ENCODE results near the gene CFAP20DC.
"Not testable (repeated sequence)": the region's sequence is repeated elsewhere in the genome, so short reads cannot be mapped to it uniquely, and the experiment has no call there.

The CFAP20DC gene

DNA sequence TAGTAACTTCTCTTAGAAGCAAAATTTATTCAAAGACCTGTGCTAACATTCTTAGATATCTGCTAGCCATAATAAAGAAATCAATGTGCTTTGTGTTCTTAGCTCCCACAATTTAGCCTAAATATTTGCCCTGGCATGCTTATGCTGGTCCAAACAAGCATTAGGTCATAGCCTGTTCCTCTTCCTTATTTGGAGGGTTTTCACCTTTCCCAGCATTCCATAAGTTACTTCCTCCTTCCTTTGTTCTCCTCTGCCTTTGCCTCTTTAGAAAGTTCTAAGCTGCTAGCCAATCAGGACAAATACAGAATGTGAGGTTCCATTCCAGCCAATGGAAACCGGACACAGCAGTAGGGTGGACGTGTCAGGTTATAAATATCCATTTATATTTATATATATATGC, 345.5 kb downstream of the CFAP20DC start:
- DNase-seq (ENCODE audit: low read depth in 2 of 3, low spot score in 2 of 3): not testable (repeated sequence)

DNA sequence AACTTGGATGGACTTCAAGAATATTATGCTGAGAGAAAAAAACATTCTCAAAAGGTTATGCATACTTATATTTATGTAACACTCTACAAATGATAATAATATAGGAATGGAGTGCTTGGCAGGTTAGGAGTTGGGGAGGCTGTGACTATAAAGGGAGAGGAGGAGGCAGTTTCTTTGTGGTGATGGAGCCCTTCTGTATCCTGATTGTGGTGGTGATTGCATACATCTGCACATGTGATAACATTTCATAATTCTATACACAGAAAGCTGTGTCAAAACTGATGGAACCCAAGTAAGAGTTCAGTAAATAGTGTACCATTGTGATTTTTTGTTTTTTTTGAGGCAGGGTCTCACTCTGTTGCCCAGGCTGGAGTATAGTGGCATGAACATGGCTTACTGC, 351.6 kb downstream of the CFAP20DC start:
- no peak for DNase-seq (ENCODE audit: low read depth in 2 of 3, low spot score in 2 of 3)

DNA sequence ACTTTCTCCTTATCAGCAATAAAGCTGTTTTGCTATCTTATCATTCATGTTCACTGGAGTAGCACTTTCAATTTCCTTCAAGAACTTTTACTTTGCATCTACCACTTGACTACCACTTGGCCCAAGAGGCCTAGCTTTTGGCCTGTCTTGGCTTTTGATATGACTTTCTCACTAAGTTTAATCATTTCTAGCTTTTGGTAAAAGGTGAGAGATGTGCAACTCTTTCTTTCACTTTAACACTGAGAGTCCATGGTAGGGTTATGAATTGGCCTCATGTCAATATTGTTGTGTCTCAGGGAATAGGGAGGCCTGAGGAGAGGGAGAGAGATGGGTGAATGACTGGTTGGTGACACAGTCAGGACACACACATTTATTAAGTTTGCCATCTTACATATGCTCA, 352.3 kb downstream of the CFAP20DC start:
- DNase-seq (ENCODE audit: low read depth in 2 of 3, low spot score in 2 of 3): no peak

DNA sequence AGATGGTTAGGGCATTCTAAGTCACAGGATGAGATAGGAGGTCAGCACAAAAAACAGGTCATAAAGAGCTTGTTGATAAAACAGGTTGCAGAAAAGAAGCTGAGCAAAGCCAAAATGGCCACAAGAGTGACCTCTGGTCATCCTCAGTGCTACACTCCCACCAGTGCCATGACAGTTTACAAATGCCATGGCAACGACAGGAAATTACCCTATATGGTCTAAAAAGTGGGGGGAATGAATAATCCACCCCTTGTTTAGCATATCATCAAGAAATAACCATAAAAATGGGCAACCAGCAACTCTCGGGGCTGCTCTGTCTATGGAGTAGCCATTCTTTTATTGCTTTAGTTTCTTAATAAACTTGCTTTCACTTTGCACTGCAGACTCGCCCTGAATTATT, 353.0 kb downstream of the CFAP20DC start:
- not testable (repeated sequence) for DNase-seq (ENCODE audit: low read depth in 2 of 3, low spot score in 2 of 3)

DNA sequence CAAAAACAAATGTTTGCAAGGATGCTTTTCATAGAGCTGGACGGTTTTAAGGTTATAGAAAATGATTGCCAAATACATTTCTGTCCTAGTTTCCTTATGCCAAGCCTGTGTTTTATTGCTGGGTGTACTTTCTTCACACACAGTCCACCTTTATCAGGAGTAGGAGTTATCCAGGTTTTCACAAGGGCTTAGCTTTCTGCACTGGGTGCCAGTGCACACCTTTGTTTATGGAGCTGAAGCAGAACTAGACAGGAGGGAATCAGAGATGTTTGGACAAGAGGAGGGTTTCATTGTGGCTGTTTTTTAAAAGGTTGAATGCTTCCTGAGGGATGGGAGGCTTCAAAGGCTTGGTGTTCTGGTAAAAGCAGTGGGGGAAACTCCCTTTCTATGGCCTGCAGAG, 353.7 kb downstream of the CFAP20DC start:
- no peak for DNase-seq (ENCODE audit: low read depth in 2 of 3, low spot score in 2 of 3)

DNA sequence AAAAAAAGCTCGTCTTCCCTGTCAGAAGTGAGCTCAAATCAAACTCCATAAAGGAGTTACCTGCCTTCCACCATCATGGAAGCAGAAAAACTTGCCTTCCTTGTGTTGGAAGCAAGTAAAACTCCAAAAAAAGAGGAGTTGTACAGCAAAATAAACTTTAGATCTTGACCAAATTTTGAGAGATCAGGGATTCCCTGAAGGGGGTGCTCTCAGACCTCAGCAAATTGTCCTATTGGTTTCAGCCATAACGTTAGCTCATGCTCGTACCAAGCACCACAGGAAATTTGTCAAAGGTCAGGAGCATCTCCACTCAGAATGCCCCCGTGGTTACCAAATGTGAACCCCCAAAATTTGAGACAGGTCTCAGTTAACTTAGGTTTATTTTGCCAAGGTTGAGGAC, 354.5 kb downstream of the CFAP20DC start:
- DNase-seq (ENCODE audit: low read depth in 2 of 3, low spot score in 2 of 3): not testable (repeated sequence)

DNA sequence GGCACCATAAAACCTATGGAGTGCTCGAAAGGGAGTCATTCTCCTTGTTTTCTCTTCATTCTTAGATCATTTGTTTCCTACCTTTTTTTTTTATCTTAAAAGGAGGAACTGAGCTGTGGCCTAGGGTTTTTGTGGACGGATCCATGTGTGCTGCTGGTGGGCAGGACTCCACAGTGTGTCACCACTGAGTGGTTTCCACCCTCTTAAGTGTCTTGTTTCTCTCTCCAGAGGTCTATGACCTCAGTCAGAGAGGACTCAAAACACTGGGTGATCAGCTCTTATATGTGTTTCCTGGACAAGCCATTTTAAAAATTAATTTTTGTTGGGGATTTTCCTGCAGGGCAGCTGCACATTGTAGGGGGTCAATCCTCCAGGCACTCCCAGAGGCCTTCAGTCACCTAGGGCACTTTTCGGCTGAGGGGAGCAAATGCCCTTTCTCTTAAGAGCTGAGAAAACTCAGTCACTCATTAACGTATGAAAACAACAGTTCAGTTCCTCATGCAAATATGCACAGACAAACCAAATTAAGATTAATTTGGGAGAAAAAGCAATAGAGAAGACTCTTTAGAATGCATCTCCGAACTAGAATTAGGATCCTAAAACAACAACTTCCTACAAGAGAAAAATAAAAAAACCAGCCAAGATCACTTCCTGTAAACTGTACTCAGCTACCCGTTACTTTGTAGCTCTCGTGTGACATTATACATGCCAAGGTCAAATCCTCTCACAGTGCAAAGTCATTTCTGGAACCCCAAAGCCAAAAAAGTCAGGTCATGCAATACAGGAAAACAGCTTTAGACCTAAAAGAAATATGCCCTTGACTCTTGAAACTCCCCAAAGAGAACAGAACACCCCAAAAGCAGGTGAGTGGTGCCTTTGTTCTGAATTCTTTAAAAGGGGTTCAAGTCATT, 355.6 kb downstream of the CFAP20DC start:
- no peak for DNase-seq (ENCODE audit: low read depth in 2 of 3, low spot score in 2 of 3)

DNA sequence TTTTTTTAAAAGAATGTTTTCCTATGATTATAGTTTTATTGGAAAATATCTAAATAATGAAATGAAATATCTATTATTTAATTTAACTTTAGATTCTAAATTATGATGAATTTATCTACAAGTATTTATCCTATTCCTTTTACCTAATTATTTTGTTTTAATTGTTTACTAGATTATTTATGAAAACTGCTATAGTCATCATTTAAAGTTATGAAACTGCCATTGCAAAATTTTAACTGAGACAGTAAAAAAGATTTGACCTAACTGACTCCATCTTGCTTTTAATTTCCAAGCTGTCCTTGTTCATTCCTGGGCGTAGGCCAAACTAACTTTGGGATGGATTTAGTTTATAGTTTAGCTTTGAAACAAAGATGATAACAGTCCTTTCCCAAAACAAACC, 357.3 kb downstream of the CFAP20DC start:
- no peak for DNase-seq (ENCODE audit: low read depth in 2 of 3, low spot score in 2 of 3)

Measured in activated CD8-positive, alpha-beta memory T cell treated with anti-CD3 and anti-CD28 coated beads for 48 hours (primary cell).